Adrenal gland (tissue), 12 donors: ENCODE data around the gene SDR39U1. TPM values are rescaled to one million over a fixed set of nuclear protein-coding genes. Genes with fewer than 3 reads are reported as not detected.
"Not testable (repeated sequence)": the region's sequence is repeated elsewhere in the genome, so short reads cannot be mapped to it uniquely, and the experiment has no call there.

Source experiments
- DNase-seq, 7 donors: peaks; one replicate each; pipeline ENCODE4 v3.0.0-alpha.2; 2019 to 2020
- H3K27ac ChIP-seq, 5 donors: fragments of 200-600 bp; sonication (generic) in 4 of 5; 1 replicate in 3 of 5; 2 replicates in 2 of 5; pipeline versions ENCODE4 v1.5.1 to v1.8.0; 2016 to 2020; ENCODE audit warnings: mild to moderate bottlenecking in 1 of 5
- H3K27me3 ChIP-seq: fragments of 200-600 bp; 2 replicates; pipeline ENCODE4 v1.8.0; 2021
- H3K36me3 ChIP-seq, 2 donors: fragments of 200-600 bp; replicated peaks in 1 of 2; 1 replicate in 1 of 2; 2 replicates in 1 of 2; pipeline versions ENCODE4 v1.5.1 to v1.8.0; 2018 to 2022
- H3K4me1 ChIP-seq, 2 donors: fragments of 200-600 bp; replicated peaks in 1 of 2; 1 replicate in 1 of 2; 2 replicates in 1 of 2; pipeline versions ENCODE4 v1.5.1 to v1.8.0; 2018 to 2021
- H3K4me3 ChIP-seq, 4 donors: fragments of 200-600 bp; sonication (generic) in 3 of 4; one replicate each; pipeline ENCODE4 v1.5.1; 2016 to 2018
- H3K9me3 ChIP-seq, 3 donors: fragments of 200-600 bp; sonication (generic) in 1 of 3; replicated peaks in 1 of 3; 1 replicate in 2 of 3; 2 replicates in 1 of 3; pipeline versions ENCODE4 v1.5.1 to v1.8.0; 2016 to 2021
- POLR2A ChIP-seq, 2 donors: fragments of 450-650 bp; IDR thresholded peaks; one replicate each; pipeline ENCODE4 v1.6.1; 2017; ENCODE audit warnings: antibody characterized with exemption in 2 of 2, mild to moderate bottlenecking in 2 of 2, moderate library complexity in 1 of 2
- WGBS, 4 donors: extraction: QIAGEN DNeasy Blood & Tissue Kit in 2 of 4; methylation state at CpG; one replicate each; pipeline versions ENCODE4 v1.1.5 to v1.1.7; 2013 to 2017; 5-methylcytosine and 5-hydroxymethylcytosine counted together
- intact Hi-C, 2 donors: fragments of 100-400 bp; cut with DNase I; formaldehyde crosslinking; loops; one replicate each; pipeline versions ENCODE4 v1.14.1 to v1.15.0; 2022 to 2023
- polyA plus RNA-seq, 3 donors: library from polyadenylated mRNA; stranded (reverse); fragments of 200-250 nt in 2 of 3; fragments of 350-450 nt in 1 of 3; fragmentation: Illumina TruSeq in 1 of 3; extraction: RNeasy Lipid Tissue Mini Kit (QIAGEN cat#74804) in 1 of 3; gene quantifications; one replicate each; pipeline ENCODE4 v1.2.3, GENCODE V29; 2013 to 2014
- total RNA-seq, 9 donors: library from RNA; depleted of rRNA in 4 of 9; stranded (reverse); fragments of >200 nt in 4 of 9; fragments of 120-200 nt in 1 of 9; fragmentation: NEBNext Ultra II Directional in 1 of 9; extraction: Animal tissue kit (Norgen Biotek cat#: 25700) in 1 of 9; gene quantifications; one replicate each; pipeline versions ENCODE4 v1.1.0 to v1.2.4, GENCODE V29; 2013 to 2023
- TF ChIP-seq, protein P1 (sequence below), 6 experiments: fragments of 450-650 bp in 4 of 6; fragments of 200-600 bp in 2 of 6; sonication (generic) in 1 of 6; IDR thresholded peaks; 1 replicate in 5 of 6; 2 replicates in 1 of 6; pipeline versions ENCODE4 v1.5.1 to v1.8.0; 2016 to 2021; ENCODE audit warnings: antibody characterized with exemption in 6 of 6, mild to moderate bottlenecking in 2 of 6, moderate library complexity in 1 of 6
- donor health status: healthy with polysubstance abuse.
- donor health status: Bipolar disorder and iron deficiency.
- donor health status: DM: yes; HTN: yes; CAD: no.
- donor health status: DM: no; HTN: no; CAD: no.
- donor health status: DM: no; HTN: no; CAD: no.
- donor health status: DM: yes; HTN: yes; CAD: no.

Gene SDR39U1
- total and polyA plus RNA-seq, 12 donors = 35.0 to 218 (median 77.5) TPM

DNA sequence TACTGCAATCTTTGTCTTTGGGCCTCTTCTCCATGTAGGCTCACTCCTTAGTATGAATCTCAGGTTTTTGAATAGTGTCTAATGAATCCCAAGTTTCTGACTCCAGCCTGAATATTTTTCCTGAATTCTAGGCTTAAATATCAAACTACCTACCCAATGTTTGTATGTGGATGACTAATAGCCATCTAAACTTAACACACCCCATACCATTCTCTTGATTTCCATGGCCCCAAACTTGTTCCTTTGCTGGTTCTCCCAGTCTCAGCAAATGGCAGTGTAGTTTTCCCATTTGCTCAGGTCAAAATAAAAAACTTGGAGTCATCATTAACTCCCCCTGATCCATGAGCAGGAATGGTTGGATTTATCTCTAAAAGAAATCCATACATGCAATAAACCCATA lies 18.8 kb upstream of the SDR39U1 start:
- DNase-seq = no peak
- no peaks in the 10 kb centered on the region for H3K27me3 ChIP-seq
- H3K4me1 ChIP-seq = no peaks in the 10 kb centered on the region
- H3K9me3 ChIP-seq = no peaks in the 10 kb centered on the region
- H3K27ac ChIP-seq = no peak overlapping the region
- no peaks in the 10 kb centered on the region for H3K36me3 ChIP-seq
- no peak overlapping the region for H3K4me3 ChIP-seq
- TF ChIP-seq, protein P1, sequence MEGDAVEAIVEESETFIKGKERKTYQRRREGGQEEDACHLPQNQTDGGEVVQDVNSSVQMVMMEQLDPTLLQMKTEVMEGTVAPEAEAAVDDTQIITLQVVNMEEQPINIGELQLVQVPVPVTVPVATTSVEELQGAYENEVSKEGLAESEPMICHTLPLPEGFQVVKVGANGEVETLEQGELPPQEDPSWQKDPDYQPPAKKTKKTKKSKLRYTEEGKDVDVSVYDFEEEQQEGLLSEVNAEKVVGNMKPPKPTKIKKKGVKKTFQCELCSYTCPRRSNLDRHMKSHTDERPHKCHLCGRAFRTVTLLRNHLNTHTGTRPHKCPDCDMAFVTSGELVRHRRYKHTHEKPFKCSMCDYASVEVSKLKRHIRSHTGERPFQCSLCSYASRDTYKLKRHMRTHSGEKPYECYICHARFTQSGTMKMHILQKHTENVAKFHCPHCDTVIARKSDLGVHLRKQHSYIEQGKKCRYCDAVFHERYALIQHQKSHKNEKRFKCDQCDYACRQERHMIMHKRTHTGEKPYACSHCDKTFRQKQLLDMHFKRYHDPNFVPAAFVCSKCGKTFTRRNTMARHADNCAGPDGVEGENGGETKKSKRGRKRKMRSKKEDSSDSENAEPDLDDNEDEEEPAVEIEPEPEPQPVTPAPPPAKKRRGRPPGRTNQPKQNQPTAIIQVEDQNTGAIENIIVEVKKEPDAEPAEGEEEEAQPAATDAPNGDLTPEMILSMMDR (IDR thresholded peaks at IDR 0.05) = no peak
- TF ChIP-seq POLR2A (IDR thresholded peaks at IDR 0.05) = no peak
- intact Hi-C loops = no loop called here

DNA sequence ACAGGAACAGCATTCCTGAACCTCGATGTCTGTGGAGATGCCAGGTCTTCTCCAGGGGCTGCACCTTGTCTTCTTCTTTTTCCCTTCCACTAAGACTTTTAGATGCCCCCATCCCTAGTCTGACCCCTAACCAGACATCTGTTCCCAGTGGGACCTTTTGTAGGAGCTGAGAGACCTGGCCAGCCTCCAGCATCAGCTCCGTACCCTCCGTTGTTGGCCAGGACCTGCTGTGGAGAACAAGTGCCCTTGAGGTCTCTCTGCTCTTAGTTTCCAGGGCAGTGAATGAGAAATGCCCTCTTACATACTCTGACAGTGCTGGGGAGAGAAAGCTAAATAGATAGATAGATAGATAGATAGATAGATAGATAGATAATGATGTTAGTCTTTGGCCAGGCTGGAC lies 16.8 kb upstream of the SDR39U1 start:
- DNase-seq = no peak
- WGBS, 4 donors = 71 to 89% (median 83%) methylated on average over 3 of the region's 3 CpGs
- H3K36me3 ChIP-seq = no peaks in the 10 kb centered on the region
- H3K27me3 ChIP-seq = no peaks in the 10 kb centered on the region
- intact Hi-C loops = no loop called here
- no peak for TF ChIP-seq POLR2A (IDR thresholded peaks at IDR 0.05)
- TF ChIP-seq, protein P1 (IDR thresholded peaks at IDR 0.05) = no peak
- peaks cover 0 to 7% (median 0%) of the 10 kb centered on the region in 3 donors for H3K9me3 ChIP-seq
- no peaks in the 10 kb centered on the region for H3K4me1 ChIP-seq
- H3K27ac ChIP-seq = no peak overlapping the region
- H3K4me3 ChIP-seq = no peak overlapping the region

DNA sequence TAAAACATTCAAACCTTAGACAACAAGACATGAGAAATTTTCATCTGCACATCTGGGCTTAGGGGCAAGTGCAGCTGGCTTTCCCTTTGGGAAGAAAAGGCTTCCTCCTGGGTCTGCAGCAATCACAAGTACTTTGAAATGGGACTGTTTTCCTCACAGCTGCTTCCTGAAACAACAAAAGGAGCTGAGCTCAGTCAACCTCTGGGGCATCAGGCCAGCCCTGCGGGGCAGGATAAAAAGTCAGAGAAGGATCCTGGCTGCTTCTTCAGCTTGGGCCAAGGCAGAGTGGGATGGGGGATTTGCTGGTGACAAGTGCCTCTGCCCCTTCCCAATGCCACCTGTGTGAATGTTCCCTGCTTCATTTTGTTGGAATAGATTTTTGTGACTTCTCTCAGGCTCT lies 16.2 kb upstream of the SDR39U1 start:
- no peaks in the 10 kb centered on the region for H3K27me3 ChIP-seq
- DNase-seq = no peak
- H3K9me3 ChIP-seq = peaks cover 0 to 7% (median 0%) of the 10 kb centered on the region in 3 donors
- H3K36me3 ChIP-seq = no peaks in the 10 kb centered on the region
- H3K27ac ChIP-seq = no peak overlapping the region
- no peaks in the 10 kb centered on the region for H3K4me1 ChIP-seq
- TF ChIP-seq, protein P1 (IDR thresholded peaks at IDR 0.05) = no peak
- no peak for TF ChIP-seq POLR2A (IDR thresholded peaks at IDR 0.05)
- H3K4me3 ChIP-seq = no peak overlapping the region
- intact Hi-C loops = no loop called here
- WGBS, 4 donors = 75 to 93% (median 80%) methylated on average over 1 of the region's 1 CpG

DNA sequence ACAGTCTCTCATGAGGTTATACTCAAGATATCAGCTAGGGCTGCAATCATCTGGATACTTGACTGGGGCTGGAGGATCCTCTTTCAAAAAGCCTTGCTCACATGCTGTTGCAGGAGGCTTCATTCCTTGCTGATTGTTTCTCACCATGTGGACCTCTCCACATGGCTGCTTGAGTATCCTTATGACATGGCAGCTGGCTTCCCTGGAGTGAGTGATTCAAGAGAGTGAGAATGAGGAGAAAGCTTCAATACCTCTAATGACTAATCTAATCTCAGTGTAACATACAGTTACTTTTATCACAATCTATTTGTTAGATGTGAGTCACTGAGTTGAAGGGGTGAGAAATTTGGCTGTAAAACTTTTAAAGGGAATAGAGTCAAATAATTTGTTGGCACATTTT lies 14.4 kb upstream of the SDR39U1 start:
- DNase-seq = no peak

DNA sequence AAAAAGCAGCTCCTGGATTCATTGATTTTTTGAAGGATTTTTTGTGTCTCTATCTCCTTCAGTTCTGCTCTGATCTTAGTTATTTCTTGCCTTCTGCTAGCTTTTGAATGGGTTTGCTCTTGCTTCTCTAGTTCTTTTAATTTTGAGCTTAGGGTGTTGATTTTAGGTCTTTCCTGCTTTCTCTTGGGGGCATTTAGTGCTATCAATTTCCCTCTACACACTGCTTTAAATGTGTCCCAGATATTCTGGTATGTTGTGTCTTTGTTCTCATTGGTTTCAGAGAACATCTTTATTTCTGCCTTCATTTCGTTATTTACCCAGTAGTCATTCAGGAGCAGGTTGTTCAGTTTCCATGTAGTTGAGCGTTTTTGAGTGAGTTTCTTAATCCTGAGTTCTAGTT lies 8.3 kb upstream of the SDR39U1 start:
- H3K4me3 ChIP-seq, intact Hi-C loops, H3K27ac ChIP-seq, DNase-seq, H3K9me3 ChIP-seq, H3K27me3 ChIP-seq, H3K4me1 ChIP-seq, H3K36me3 ChIP-seq: not testable (repeated sequence)
- 72 to 85% (median 80%) methylated on average over 2 of the region's 2 CpGs for WGBS, 4 donors

More for the DNA sequence above, 14.4 kb upstream of the SDR39U1 start:
- intact Hi-C loops = no loop called here
- Histone ChIP-seq H3K4me1 (no peaks in the 10 kb centered on the region), H3K27me3 (no peaks in the 10 kb centered on the region), H3K27ac (no peak overlapping the region), H3K4me3 (no peak overlapping the region), H3K9me3 (peaks cover 0 to 7% (median 0%) of the 10 kb centered on the region in 3 donors), H3K36me3 (no peaks in the 10 kb centered on the region)
- TF ChIP-seq, protein P1 (IDR thresholded peaks at IDR 0.05) = no peak
- TF ChIP-seq POLR2A (IDR thresholded peaks at IDR 0.05) = no peak
